CMK (cell line): ENCODE measurements around the gene UBR3.

Experiments used
- DNase-seq: peaks from one replicate; pipeline ENCODE4 v3.0.0-alpha.2; 2010; ENCODE audit warnings: low read depth

The UBR3 gene

GRCh38 chr2:170005702-170006101 lies 178.4 kb downstream of the UBR3 start:
- no peak for DNase-seq

GRCh38 chr2:170006587-170007325 lies 179.5 kb downstream of the UBR3 start:
- no peak for DNase-seq

GRCh38 chr2:170009209-170009608 lies 182.0 kb downstream of the UBR3 start:
- DNase-seq, result no peak

GRCh38 chr2:170012773-170013172 lies 185.5 kb downstream of the UBR3 start:
- DNase-seq, result no peak

GRCh38 chr2:170013802-170014551 lies 186.7 kb downstream of the UBR3 start:
- DNase-seq, result peak; percentile 96

GRCh38 chr2:170014769-170015168 lies 187.5 kb downstream of the UBR3 start:
- DNase-seq, result no peak

- DNase-seq, result no peak
Measured at GRCh38 chr2:170017860-170018532, 190.7 kb downstream of the UBR3 start.

GRCh38 chr2:170019060-170019805 lies 192.0 kb downstream of the UBR3 start:
- no peak for DNase-seq

- DNase-seq, result no peak
Measured at GRCh38 chr2:170020777-170021176, 193.5 kb downstream of the UBR3 start.

GRCh38 chr2:170022692-170023091 lies 195.4 kb downstream of the UBR3 start:
- DNase-seq, result no peak

- DNase-seq, result no peak
Measured at GRCh38 chr2:170024721-170025120, 197.5 kb downstream of the UBR3 start.

- no peak for DNase-seq
Measured at GRCh38 chr2:170025223-170025622, 198.0 kb downstream of the UBR3 start.

GRCh38 chr2:170026361-170026760 lies 199.1 kb downstream of the UBR3 start:
- DNase-seq, result peak; percentile 20

- no peak for DNase-seq
Measured at GRCh38 chr2:170029551-170029950, 202.3 kb downstream of the UBR3 start.

- no peak for DNase-seq
Measured at GRCh38 chr2:170030040-170030439, 202.8 kb downstream of the UBR3 start.

- DNase-seq, result no peak
Measured at GRCh38 chr2:170031288-170031687, 204.0 kb downstream of the UBR3 start.

GRCh38 chr2:170034596-170034995 lies 207.3 kb downstream of the UBR3 start:
- DNase-seq, result no peak

- peak; percentile 30 for DNase-seq
Measured at GRCh38 chr2:170038734-170039133, 211.5 kb downstream of the UBR3 start.

GRCh38 chr2:170039401-170040172 lies 212.3 kb downstream of the UBR3 start:
- no peak for DNase-seq

GRCh38 chr2:170044751-170045478 lies 217.7 kb downstream of the UBR3 start:
- DNase-seq, result peak; percentile 43
